Posterior cingulate gyrus (tissue), 11 donors: ENCODE measurements around the gene ATP6V1F.

ENCODE experiments used
- DNase-seq, 10 donors: peaks; one replicate each; pipeline versions ENCODE4 v3.0.0 to v3.0.0-alpha.2; 2020 to 2021; ENCODE audit warnings: mixed read lengths in 3 of 10
- intact Hi-C: fragments of 100-400 bp; cut with DNase I; formaldehyde crosslinking; loops from one replicate; pipeline ENCODE4 v1.15.1; 2023

Gene ATP6V1F

GRCh38 chr7:128833946-128834325 lies 28.7 kb upstream of the ATP6V1F start:
- no peak for DNase-seq
- intact Hi-C loops = loop anchor here (2.0 kb wide), 1 partner anchor 29 kb away; the partner anchor contains the start of gene ATP6V1F

- peak in 5 of 10 donors; percentile 4 to 76 (median 52) for DNase-seq
- intact Hi-C loops = no loop called here
These were observed 27.4 kb upstream of the ATP6V1F start for GRCh38 chr7:128835231-128835751.

- DNase-seq = peak in 6 of 10 donors; percentile 5 to 93 (median 65)
- intact Hi-C loops = no loop called here
These were observed 26.6 kb upstream of the ATP6V1F start for GRCh38 chr7:128835790-128836641.

GRCh38 chr7:128836729-128837348 lies 25.8 kb upstream of the ATP6V1F start:
- intact Hi-C loops = no loop called here
- peak in 8 of 10 donors; percentile 48 to 95 (median 78) for DNase-seq

GRCh38 chr7:128837521-128837921 lies 25.1 kb upstream of the ATP6V1F start:
- peak in 3 of 10 donors; percentile 58 to 81 (median 64) for DNase-seq
- intact Hi-C loops = no loop called here

- intact Hi-C loops = no loop called here
These were observed 24.4 kb upstream of the ATP6V1F start for GRCh38 chr7:128838109-128838779.

GRCh38 chr7:128838981-128839731 lies 23.5 kb upstream of the ATP6V1F start:
- DNase-seq = peak in 5 of 10 donors; percentile 2 to 81 (median 39)
- intact Hi-C loops = no loop called here

More at GRCh38 chr7:128838109-128838779, 24.4 kb upstream of the ATP6V1F start:
- DNase-seq = peak in 4 of 10 donors; percentile 4 to 82 (median 58)

GRCh38 chr7:128839751-128840177 lies 22.9 kb upstream of the ATP6V1F start:
- peak in 4 of 10 donors; percentile 6 to 82 (median 64) for DNase-seq
- intact Hi-C loops = no loop called here

GRCh38 chr7:128840326-128841170 lies 22.1 kb upstream of the ATP6V1F start:
- intact Hi-C loops = no loop called here
- peak in 5 of 10 donors; percentile 4 to 77 (median 43) for DNase-seq

GRCh38 chr7:128841171-128841690 lies 21.4 kb upstream of the ATP6V1F start:
- peak in 5 of 10 donors; percentile 7 to 64 (median 33) for DNase-seq

GRCh38 chr7:128841921-128842673 lies 20.6 kb upstream of the ATP6V1F start:
- intact Hi-C loops = no loop called here
- peak in 6 of 10 donors; percentile 11 to 90 (median 50) for DNase-seq

More at GRCh38 chr7:128841171-128841690, 21.4 kb upstream of the ATP6V1F start:
- intact Hi-C loops = no loop called here

GRCh38 chr7:128842674-128843641 lies 19.7 kb upstream of the ATP6V1F start:
- intact Hi-C loops = no loop called here
- DNase-seq = peak in 3 of 10 donors; percentile 5 to 75 (median 67)

GRCh38 chr7:128843938-128844621 lies 18.6 kb upstream of the ATP6V1F start:
- intact Hi-C loops = no loop called here
- DNase-seq = no peak

GRCh38 chr7:128844777-128845311 lies 17.8 kb upstream of the ATP6V1F start:
- intact Hi-C loops = no loop called here
- peak in 1 of 10 donors; percentile 80 for DNase-seq

GRCh38 chr7:128845475-128845874 lies 17.2 kb upstream of the ATP6V1F start:
- no peak for DNase-seq
- intact Hi-C loops = no loop called here

GRCh38 chr7:128845987-128846386 lies 16.7 kb upstream of the ATP6V1F start:
- intact Hi-C loops = no loop called here
- peak in 1 of 10 donors; percentile 75 for DNase-seq
